Stomach (tissue), 9 donors: ENCODE data around the gene ZNF208. TPM values are rescaled to one million over a fixed set of nuclear protein-coding genes. Genes with fewer than 3 reads are reported as not detected.

Experiments
- DNase-seq, 2 donors: peaks; one replicate each; pipeline versions ENCODE4 v3.0.0 to v3.0.0-alpha.2; 2013 to 2019
- H3K27ac ChIP-seq, 5 donors: fragments of 200-600 bp in 4 of 5; sonication (generic) in 4 of 5; one replicate each; pipeline ENCODE4 v1.5.1; 2013 to 2019; ENCODE audit warnings: mild to moderate bottlenecking in 1 of 5, moderate library complexity in 1 of 5
- H3K27me3 ChIP-seq, 3 donors: fragments of 200-600 bp; sonication (generic); one replicate each; pipeline ENCODE4 v1.5.1; 2017 to 2019; ENCODE audit warnings: mixed run types in 1 of 3
- H3K36me3 ChIP-seq, 4 donors: fragments of 200-600 bp; sonication (generic); 1 replicate in 3 of 4; 2 replicates in 1 of 4; pipeline ENCODE4 v1.5.1; 2016 to 2019
- H3K4me1 ChIP-seq, 4 donors: fragments of 200-600 bp; sonication (generic); one replicate each; pipeline ENCODE4 v1.5.1; 2016 to 2019
- H3K4me3 ChIP-seq, 4 donors: fragments of 200-600 bp; sonication (generic) in 3 of 4; one replicate each; pipeline ENCODE4 v1.5.1; 2016 to 2019; ENCODE audit warnings: mild to moderate bottlenecking in 1 of 4
- H3K9me3 ChIP-seq, 4 donors: fragments of 200-600 bp; sonication (generic); one replicate each; pipeline ENCODE4 v1.5.1; 2016 to 2019
- CTCF ChIP-seq, 7 experiments: fragments of 450-650 bp in 4 of 7; fragments of 200-600 bp in 3 of 7; sonication (generic) in 3 of 7; IDR thresholded peaks; one replicate each; pipeline ENCODE4 v1.5.1; 2016 to 2019; ENCODE audit warnings: antibody characterized with exemption in 7 of 7, control low read depth in 2 of 7, mild to moderate bottlenecking in 1 of 7
- EP300 ChIP-seq: sonication (generic); formaldehyde crosslinking; IDR thresholded peaks from one replicate; pipeline ENCODE4 v1.6.1; 2017; ENCODE audit warnings: antibody characterized with exemption
- POLR2A ChIP-seq, 4 donors: fragments of 450-650 bp; IDR thresholded peaks; one replicate each; pipeline ENCODE4 v1.6.1; 2016; ENCODE audit warnings: antibody characterized with exemption in 4 of 4, control low read depth in 2 of 4, mild to moderate bottlenecking in 1 of 4, moderate library complexity in 1 of 4
- POLR2AphosphoS5 ChIP-seq, 3 donors: sonication (generic); formaldehyde crosslinking; IDR thresholded peaks; one replicate each; pipeline ENCODE4 v1.6.1; 2016; ENCODE audit warnings: antibody characterized with exemption in 3 of 3
- WGBS, 5 donors: extraction: QIAGEN DNeasy Blood & Tissue Kit in 3 of 5; methylation state at CpG; one replicate each; pipeline versions ENCODE4 v1.1.5 to v1.1.7; 2013 to 2018; 5-methylcytosine and 5-hydroxymethylcytosine counted together
- intact Hi-C: fragments of 100-400 bp; cut with DNase I; formaldehyde crosslinking; loops from one replicate; pipeline ENCODE4 v1.15.1; 2023; ENCODE audit warnings: low total_unique reads
- polyA plus RNA-seq, 3 donors: library from polyadenylated mRNA; stranded (reverse); fragments of 200-250 nt; gene quantifications; one replicate each; pipeline ENCODE4 v1.2.3, GENCODE V29; 2013
- total RNA-seq, 5 donors: library from RNA; depleted of rRNA; stranded (reverse); fragments of >200 nt; gene quantifications; one replicate each; pipeline versions ENCODE4 v1.1.0 to v1.2.3, GENCODE V29; 2014 to 2016
- donor health status: healthy with polysubstance abuse.
- donor health status: Bipolar disorder and iron deficiency.
- donor health status: healthy.

ZNF208 gene
- total and polyA plus RNA-seq, 8 donors = 0.43 to 22.9 (median 1.9) TPM; not detected in 2

- TF ChIP-seq POLR2A (IDR thresholded peaks at IDR 0.05) = no peak
- no peak for TF ChIP-seq POLR2AphosphoS5 (IDR thresholded peaks at IDR 0.05)
- TF ChIP-seq CTCF (IDR thresholded peaks at IDR 0.05) = no peak
- no peak for TF ChIP-seq EP300
- intact Hi-C loops = no loop called here
- WGBS, 5 donors = 77 to 84% (median 83%) methylated on average over 10 of the region's 10 CpGs
Observed at GRCh38 chr19:21883516-21883915, 127.2 kb downstream of the ZNF208 start.

More at GRCh38 chr19:21883516-21883915, 127.2 kb downstream of the ZNF208 start:
- Histone ChIP-seq H3K9me3 (peaks cover 0 to 10% (median 4%) of the 10 kb centered on the region in 4 donors), H3K27me3 (no peaks in the 10 kb centered on the region), H3K4me3 (no peak overlapping the region), H3K36me3 (no peaks in the 10 kb centered on the region), H3K4me1 (no peaks in the 10 kb centered on the region), H3K27ac (no peak overlapping the region)
- DNase-seq = no peak

Other genes with a start within 250 kb of the ZNF208 start
- 10 to 100 TPM in 4 of 5 donors, 1 to 10 TPM in 1; 5.5 to 17.4 (median 12.3) TPM for gene ZNF100, start 243.4 kb downstream of the ZNF208 start, total RNA-seq
- gene ZNF100, start 243.4 kb downstream of the ZNF208 start, polyA plus RNA-seq = 1 to 10 TPM; 1.1 to 1.7 (median 1.2) TPM
- gene ZNF43, start 174.8 kb downstream of the ZNF208 start, total RNA-seq = 10 to 100 TPM in 3 of 5 donors, 1 to 10 TPM in 2; 4.0 to 31.9 (median 15.1) TPM
- 1 to 10 TPM; 2.2 to 4.6 (median 3.8) TPM for gene ZNF43, start 174.8 kb downstream of the ZNF208 start, polyA plus RNA-seq
- 10 to 100 TPM in 1 of 5 donors, under 1 TPM in 3, not detected in 1; 0.43 to 12.1 (median 0.51) TPM for gene ZNF257, start 41.5 kb upstream of the ZNF208 start, total RNA-seq
- 1 to 10 TPM in 2 of 3 donors, under 1 TPM in 1; 0.31 to 1.7 (median 1.1) TPM for gene ZNF257, start 41.5 kb upstream of the ZNF208 start, polyA plus RNA-seq
- gene ZNF676, start 186.0 kb upstream of the ZNF208 start, total RNA-seq = 1 to 10 TPM in 2 of 5 donors, under 1 TPM in 1, not detected in 2; 0.58 to 3.1 (median 1.0) TPM
- gene ZNF676, start 186.0 kb upstream of the ZNF208 start, polyA plus RNA-seq = under 1 TPM in 2 of 3 donors, not detected in 1; 0.05 to 0.19 TPM